ENCODE measurements around the gene RFXAP. TPM values are rescaled to one million over a fixed set of nuclear protein-coding genes. Genes with fewer than 3 reads are reported as not detected.

RFXAP gene
- total RNA-seq, 1 experiment from 2014 or later = 4.4 TPM

DNA sequence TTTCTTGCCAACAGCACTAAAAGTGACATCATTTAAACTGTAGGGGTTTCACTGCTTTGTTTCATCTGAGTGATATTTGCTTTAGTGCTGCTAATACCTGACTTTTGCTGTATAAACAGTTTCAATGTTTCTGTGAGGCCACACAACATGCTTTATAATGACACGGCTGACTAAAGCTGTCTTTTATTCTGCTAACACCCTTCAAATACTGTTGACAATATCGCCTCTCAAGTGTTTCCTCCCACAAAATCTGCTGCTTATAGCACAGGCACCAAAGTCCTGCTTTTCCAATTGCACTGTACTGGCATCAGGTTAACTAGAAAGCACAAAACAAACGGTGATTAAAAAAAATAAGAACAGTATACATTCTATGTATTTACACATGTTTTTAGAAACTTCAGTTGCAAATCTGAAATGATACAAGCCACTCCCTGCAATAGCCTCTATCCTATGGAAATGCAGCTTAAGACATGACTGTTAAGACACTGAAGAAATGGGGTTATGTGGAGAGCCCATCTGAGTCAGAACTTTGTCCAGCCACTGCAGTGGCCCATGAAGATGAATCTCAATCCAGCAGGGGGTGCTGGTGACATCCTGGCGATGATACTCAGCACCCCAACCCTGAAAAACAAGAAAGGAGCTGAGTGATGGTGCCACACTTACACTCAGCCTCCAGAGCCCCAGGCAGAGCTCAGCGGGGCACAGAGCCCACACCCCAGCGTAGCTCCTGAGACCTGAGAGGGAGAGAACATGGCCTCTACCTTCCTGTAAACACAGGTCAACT lies 29.4 kb downstream of the RFXAP start:
- no peaks in the 10 kb centered on the region for H3K27me3 ChIP-seq (ENCODE audit: insufficient read depth, low read length)
- BruUV-seq (replicated peaks) = no TSS peak
- H3K36me3 ChIP-seq (ENCODE audit: control insufficient read depth in 1 of 2, insufficient read depth in 2 of 2, low read length in 2 of 2) = no peaks in the 10 kb centered on the region
- TF ChIP-seq EZH2 (IDR thresholded peaks at IDR 0.05) (no peak), EGR1 (IDR thresholded peaks at IDR 0.05; ENCODE audit: low read depth) (no peak)
- TF ChIP-seq, protein P1, sequence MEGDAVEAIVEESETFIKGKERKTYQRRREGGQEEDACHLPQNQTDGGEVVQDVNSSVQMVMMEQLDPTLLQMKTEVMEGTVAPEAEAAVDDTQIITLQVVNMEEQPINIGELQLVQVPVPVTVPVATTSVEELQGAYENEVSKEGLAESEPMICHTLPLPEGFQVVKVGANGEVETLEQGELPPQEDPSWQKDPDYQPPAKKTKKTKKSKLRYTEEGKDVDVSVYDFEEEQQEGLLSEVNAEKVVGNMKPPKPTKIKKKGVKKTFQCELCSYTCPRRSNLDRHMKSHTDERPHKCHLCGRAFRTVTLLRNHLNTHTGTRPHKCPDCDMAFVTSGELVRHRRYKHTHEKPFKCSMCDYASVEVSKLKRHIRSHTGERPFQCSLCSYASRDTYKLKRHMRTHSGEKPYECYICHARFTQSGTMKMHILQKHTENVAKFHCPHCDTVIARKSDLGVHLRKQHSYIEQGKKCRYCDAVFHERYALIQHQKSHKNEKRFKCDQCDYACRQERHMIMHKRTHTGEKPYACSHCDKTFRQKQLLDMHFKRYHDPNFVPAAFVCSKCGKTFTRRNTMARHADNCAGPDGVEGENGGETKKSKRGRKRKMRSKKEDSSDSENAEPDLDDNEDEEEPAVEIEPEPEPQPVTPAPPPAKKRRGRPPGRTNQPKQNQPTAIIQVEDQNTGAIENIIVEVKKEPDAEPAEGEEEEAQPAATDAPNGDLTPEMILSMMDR (IDR thresholded peaks at IDR 0.05 in 2 of 3, conservative IDR thresholded peaks at IDR 0.05 in 1 of 3; ENCODE audit: borderline replicate concordance in 1 of 3, insufficient read depth in 1 of 3, low read depth in 2 of 3, low read length in 2 of 3) = peak in 2 of 3 experiments; percentile 21 to 27; a peak in 1 of 6 replicates
- ChIA-PET CTCF (interaction anchor here (1.3 kb wide), 1 partner anchor 10 kb away, joined by 5 read pairs; no protein-coding TSS in a partner anchor), RAD21 (ENCODE audit: low non-redundant PET in 1 of 2, low total read pairs in 2 of 2, uncharacterized antibody in 2 of 2, unreplicated experiment in 2 of 2) (no interaction called here), POLR2A (no interaction called here)
- no peaks in the 10 kb centered on the region; the same call in 1 of the 2 replicates for H4K20me1 ChIP-seq (ENCODE audit: insufficient read depth)
- H3K4me2 ChIP-seq (ENCODE audit: low read length) = no peak overlapping the region
- H3K4me1 ChIP-seq (ENCODE audit: control insufficient read depth in 1 of 2, insufficient read depth in 2 of 2, low read length in 2 of 2) = no peaks in the 10 kb centered on the region
- H3K9me2 ChIP-seq (ENCODE audit: insufficient read depth) = no peaks in the 10 kb centered on the region
- no peak overlapping the region for H3K27ac ChIP-seq (ENCODE audit: low read depth, low read length)
- no peaks in the 10 kb centered on the region for H3K9me3 ChIP-seq (ENCODE audit: control insufficient read depth in 1 of 2, insufficient read depth in 1 of 2, low read depth in 1 of 2, low read length in 2 of 2)
- no peak for DNase-seq (ENCODE audit: low read depth, low spot score)
- no peak overlapping the region for H2AFZ ChIP-seq (ENCODE audit: low read depth, low read length, poor library complexity, severe bottlenecking)
- peak; percentile 22; the same call in 1 of the 2 replicates for ATAC-seq
- no peak overlapping the region for H3K9ac ChIP-seq (ENCODE audit: low read length)
- no peak overlapping the region for H3K4me3 ChIP-seq (replicated peaks in 1 of 2; ENCODE audit: low read depth in 1 of 2, low read length in 2 of 2)
- H3K79me2 ChIP-seq (ENCODE audit: insufficient read depth, low read length) = no peaks in the 10 kb centered on the region
- intact Hi-C loops (cut with micrococcal nuclease) = no loop called here

DNA sequence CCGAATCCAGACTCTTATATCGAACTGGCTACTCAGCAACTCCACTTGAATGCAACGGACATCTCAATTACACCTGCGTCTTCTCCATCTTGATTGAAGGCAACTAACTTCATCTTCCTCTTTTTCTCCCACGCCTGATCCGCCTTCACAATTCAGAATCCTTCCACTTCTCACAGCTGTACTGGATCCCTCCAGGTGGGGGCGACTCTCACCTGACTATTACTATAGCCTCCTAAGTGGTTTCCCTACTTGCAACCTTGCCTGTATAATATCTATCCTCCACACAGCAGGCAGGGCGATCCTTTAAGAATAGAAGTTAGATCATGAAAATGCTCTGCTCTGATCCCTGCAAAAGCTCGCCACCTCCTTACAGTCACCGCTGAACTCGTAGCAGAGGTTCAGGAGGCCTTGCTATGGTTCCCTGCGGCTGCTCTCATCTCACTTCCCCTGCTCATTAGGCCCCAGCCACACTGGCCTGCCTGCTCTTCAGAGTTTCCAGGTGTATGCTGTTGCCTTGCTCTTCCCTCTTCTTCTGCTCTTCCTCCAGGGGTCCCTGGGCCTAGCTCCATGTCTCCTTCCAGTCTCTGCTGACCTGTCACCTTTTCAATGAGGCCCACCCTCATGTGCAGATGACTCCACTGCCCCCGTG lies 31.9 kb downstream of the RFXAP start:
- no peak for DNase-seq (ENCODE audit: low read depth, low spot score)
- no peaks in the 10 kb centered on the region for H3K79me2 ChIP-seq (ENCODE audit: insufficient read depth, low read length)
- POLR2A ChIA-PET = no interaction called here
- no peaks in the 10 kb centered on the region; the same call in 1 of the 2 replicates for H4K20me1 ChIP-seq (ENCODE audit: insufficient read depth)
- H2AFZ ChIP-seq (ENCODE audit: low read depth, low read length, poor library complexity, severe bottlenecking) = no peak overlapping the region
- CTCF ChIA-PET = interaction anchor here (1.2 to 1.4 kb wide), 3 partner anchors 11 to 220 kb away, joined by 3 to 4 read pairs (median 3); no protein-coding TSS in a partner anchor
- H3K4me3 ChIP-seq (replicated peaks in 1 of 2; ENCODE audit: low read depth in 1 of 2, low read length in 2 of 2) = no peak overlapping the region
- no peaks in the 10 kb centered on the region for H3K27me3 ChIP-seq (ENCODE audit: insufficient read depth, low read length)
- peak; percentile 77 for ATAC-seq
- H3K4me1 ChIP-seq (ENCODE audit: control insufficient read depth in 1 of 2, insufficient read depth in 2 of 2, low read length in 2 of 2) = no peaks in the 10 kb centered on the region
- TF ChIP-seq, protein P1 (IDR thresholded peaks at IDR 0.05 in 2 of 3, conservative IDR thresholded peaks at IDR 0.05 in 1 of 3; ENCODE audit: borderline replicate concordance in 1 of 3, insufficient read depth in 1 of 3, low read depth in 2 of 3, low read length in 2 of 3) = peak in 2 of 3 experiments; percentile 48 to 58; a peak in 4 of 6 replicates
- TF ChIP-seq RAD21 (IDR thresholded peaks at IDR 0.05; ENCODE audit: low read depth) = peak; percentile 30; the same call in 1 of the 2 replicates
- TF ChIP-seq, protein P2, sequence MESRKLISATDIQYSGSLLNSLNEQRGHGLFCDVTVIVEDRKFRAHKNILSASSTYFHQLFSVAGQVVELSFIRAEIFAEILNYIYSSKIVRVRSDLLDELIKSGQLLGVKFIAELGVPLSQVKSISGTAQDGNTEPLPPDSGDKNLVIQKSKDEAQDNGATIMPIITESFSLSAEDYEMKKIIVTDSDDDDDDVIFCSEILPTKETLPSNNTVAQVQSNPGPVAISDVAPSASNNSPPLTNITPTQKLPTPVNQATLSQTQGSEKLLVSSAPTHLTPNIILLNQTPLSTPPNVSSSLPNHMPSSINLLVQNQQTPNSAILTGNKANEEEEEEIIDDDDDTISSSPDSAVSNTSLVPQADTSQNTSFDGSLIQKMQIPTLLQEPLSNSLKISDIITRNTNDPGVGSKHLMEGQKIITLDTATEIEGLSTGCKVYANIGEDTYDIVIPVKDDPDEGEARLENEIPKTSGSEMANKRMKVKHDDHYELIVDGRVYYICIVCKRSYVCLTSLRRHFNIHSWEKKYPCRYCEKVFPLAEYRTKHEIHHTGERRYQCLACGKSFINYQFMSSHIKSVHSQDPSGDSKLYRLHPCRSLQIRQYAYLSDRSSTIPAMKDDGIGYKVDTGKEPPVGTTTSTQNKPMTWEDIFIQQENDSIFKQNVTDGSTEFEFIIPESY (IDR thresholded peaks at IDR 0.05; ENCODE audit: extremely low read depth, insufficient replicate concordance, low read length) = no peak
- H3K4me2 ChIP-seq (ENCODE audit: low read length) = no peak overlapping the region
- RAD21 ChIA-PET (ENCODE audit: low non-redundant PET in 1 of 2, low total read pairs in 2 of 2, uncharacterized antibody in 2 of 2, unreplicated experiment in 2 of 2) = no interaction called here
- no peaks in the 10 kb centered on the region for H3K36me3 ChIP-seq (ENCODE audit: control insufficient read depth in 1 of 2, insufficient read depth in 2 of 2, low read length in 2 of 2)
- H3K9me3 ChIP-seq (ENCODE audit: control insufficient read depth in 1 of 2, insufficient read depth in 1 of 2, low read depth in 1 of 2, low read length in 2 of 2) = no peaks in the 10 kb centered on the region
- BruUV-seq (replicated peaks) = no TSS peak
- no peak overlapping the region for H3K9ac ChIP-seq (ENCODE audit: low read length)
- intact Hi-C loops (cut with micrococcal nuclease) = no loop called here
- no peaks in the 10 kb centered on the region for H3K9me2 ChIP-seq (ENCODE audit: insufficient read depth)
- H3K27ac ChIP-seq (ENCODE audit: low read depth, low read length) = no peak overlapping the region

All from HCT116 (cell line).